GM12892 (cell line): ENCODE data around the gene GABARAP.

ENCODE experiments used
- DNase-seq: peaks from one replicate; pipeline ENCODE4 v3.0.0; 2011; ENCODE audit not compliant: insufficient read length
- FAIRE-seq: peaks from 2 replicates; lab custom pipeline; 2011; peaks lifted over from hg19 to GRCh38; lab: Jason Lieb, UNC
- POLR2A ChIP-seq: IDR thresholded peaks from 2 replicates; pipeline ENCODE4 v1.6.1; 2011; ENCODE audit warnings: low read depth, low read length, control low read depth
- POLR2AphosphoS5 ChIP-seq: IDR thresholded peaks from 2 replicates; pipeline ENCODE4 v1.6.1; 2011; ENCODE audit warnings: low read depth, low read length, control low read depth
- TAF1 ChIP-seq: IDR thresholded peaks from 2 replicates; pipeline ENCODE4 v1.6.1; 2011; ENCODE audit warnings: low read depth, mild to moderate bottlenecking, control low read depth, low read length, borderline replicate concordance

Gene GABARAP

DNA sequence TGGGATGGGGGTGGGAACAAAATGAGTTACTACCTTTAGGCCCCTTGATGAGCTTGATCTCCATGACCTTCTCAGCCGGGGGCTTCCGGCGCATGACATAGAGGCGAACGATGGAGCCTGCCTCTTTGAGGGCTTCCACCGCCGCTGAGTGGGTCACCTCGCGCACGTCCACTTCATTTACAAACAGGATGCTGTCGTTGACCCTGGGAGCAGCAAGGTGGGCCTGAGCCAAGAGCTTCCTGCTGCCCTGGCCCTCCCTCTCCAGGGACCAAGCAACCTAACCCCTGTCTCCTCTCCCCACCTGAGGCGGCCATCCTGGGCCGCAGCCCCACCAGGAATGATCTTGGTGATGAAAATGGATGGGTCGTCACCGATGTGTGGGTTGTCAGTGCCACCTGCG, 38.9 kb downstream of the GABARAP start:
- no peak for FAIRE-seq
- TF ChIP-seq POLR2A (no peak), POLR2AphosphoS5 (no peak), TAF1 (no peak)
- no peak for DNase-seq

DNA sequence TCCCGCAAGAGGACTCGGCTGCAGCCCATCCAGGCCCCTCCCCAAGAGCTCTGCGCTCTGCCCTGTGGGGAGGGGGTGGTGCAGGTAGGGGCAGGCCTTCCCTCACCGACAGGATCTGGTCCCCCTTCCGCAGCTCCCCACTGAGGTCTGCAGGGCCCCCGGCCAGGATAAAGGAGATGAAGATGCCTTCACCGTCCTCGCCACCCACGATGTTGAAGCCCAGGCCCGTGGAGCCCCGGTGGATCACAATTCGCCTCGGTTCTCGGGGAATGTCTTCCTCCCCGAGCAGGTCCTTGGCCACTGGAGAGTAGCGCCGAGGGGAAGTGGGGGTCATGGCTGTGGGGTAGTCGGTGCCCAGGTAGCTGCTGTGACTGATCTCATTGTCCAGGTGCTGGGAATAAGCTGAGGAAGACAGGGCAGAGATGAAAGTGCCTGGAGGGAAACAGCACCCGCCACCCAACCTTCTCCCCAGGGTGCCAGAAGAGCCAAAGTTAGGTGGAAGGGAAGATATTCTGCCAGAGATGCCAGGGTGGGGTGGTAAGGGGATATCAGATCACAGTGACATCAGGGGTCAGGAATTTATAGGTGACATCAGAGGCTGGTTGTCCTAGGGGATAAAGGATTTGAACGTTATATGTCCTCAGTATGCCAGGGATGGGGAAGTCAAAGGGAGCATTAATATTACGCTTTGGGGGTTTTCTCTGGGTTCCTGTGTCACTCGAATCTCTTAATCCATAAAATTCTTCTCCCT, 45.4 kb downstream of the GABARAP start:
- TF ChIP-seq POLR2AphosphoS5 = no peak
- no peak for TF ChIP-seq TAF1
- TF ChIP-seq POLR2A = no peak
- DNase-seq (no peak), FAIRE-seq (no peak)

GRCh38 chr17:7195971-7196370, 46.3 kb downstream of the GABARAP start:
- TF ChIP-seq POLR2AphosphoS5 (no peak), TAF1 (no peak), POLR2A (no peak)
- no peak for DNase-seq
- no peak for FAIRE-seq

- FAIRE-seq = no peak
- TF ChIP-seq POLR2A = no peak
- no peak for DNase-seq
Measured at GRCh38 chr17:7192271-7192937, 49.8 kb downstream of the GABARAP start.

DNA sequence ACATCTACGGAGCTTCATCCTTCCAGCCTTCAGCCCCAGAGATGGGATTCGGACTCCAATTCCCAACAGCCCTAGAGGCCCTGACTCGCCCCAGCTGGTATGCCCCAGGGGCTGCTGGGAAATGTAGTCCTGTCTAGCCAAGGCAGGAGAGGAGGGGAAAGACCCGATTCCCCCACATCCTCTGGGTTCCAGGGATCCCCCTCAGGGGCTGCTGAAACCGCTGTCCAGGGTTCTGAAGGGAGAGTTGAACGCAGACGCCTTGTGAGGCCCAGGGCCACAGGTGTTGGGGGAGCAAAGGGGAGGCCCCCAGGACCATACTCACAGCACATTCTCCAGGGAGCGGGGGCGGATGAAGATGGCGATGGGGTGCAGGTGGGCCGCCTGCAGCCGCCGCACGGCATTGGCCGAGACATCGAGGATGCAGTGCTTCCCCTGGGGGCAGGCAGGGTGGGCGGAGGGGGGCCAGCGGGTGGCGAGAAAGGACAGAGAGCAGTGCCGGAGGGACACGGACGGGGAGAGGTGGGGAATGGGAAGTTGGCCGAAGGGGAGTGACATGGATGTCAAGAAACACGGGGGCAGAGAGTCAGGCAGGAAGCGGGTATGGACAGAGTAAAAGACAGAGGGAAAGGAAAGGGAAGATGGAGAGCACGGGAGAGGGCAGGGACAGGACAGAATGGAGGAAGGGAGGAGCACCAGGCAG, 50.5 kb downstream of the GABARAP start:
- TF ChIP-seq TAF1 = no peak
- TF ChIP-seq POLR2AphosphoS5 = no peak
- TF ChIP-seq POLR2A = no peak
- peak; percentile 71 for DNase-seq
- peak; percentile 17 for FAIRE-seq

GRCh38 chr17:7191069-7191468, 51.2 kb downstream of the GABARAP start:
- TF ChIP-seq POLR2A (no peak), TAF1 (no peak), POLR2AphosphoS5 (no peak)
- DNase-seq = peak; percentile 17
- no peak for FAIRE-seq

DNA sequence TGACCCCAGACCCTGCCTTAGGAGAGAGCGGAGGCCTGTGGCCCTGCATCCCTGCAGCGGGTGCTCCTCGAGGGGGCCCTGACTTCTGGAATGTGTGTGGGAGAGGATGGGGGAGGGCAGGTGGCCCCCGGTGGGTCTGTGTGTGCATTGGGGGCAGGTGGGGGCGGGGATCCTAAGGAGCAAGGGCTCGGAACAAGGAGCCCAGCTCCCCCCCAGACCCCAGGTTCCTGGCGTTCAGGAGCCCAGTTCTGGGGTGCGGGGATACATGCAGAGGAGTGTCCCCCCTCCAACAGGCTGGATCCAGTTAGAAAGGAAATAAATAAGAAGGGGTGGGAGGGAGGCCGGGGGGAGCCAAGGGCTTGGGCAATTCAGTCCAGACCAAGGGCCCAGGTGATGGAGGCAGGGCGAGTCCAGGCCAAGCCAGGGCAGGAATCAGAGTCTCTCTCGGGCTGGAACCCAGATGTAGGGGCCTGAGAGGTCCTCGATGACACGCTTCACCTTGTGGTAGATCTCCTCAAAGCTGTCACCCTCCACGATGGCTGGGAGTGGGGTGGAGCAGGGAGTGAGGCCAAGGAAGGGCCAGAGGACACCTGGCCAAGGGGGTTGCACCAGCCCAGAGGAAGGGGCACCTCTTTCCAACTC, 51.9 kb downstream of the GABARAP start:
- TF ChIP-seq TAF1 = no peak
- no peak for TF ChIP-seq POLR2AphosphoS5
- TF ChIP-seq POLR2A = no peak
- no peak for FAIRE-seq
- DNase-seq = peak; percentile 13
